ENCODE data around the gene IRAK2.
"Not testable (repeated sequence)": the region's sequence is repeated elsewhere in the genome, so short reads cannot be mapped to it uniquely, and the experiment has no call there.

Gene IRAK2, protein sequence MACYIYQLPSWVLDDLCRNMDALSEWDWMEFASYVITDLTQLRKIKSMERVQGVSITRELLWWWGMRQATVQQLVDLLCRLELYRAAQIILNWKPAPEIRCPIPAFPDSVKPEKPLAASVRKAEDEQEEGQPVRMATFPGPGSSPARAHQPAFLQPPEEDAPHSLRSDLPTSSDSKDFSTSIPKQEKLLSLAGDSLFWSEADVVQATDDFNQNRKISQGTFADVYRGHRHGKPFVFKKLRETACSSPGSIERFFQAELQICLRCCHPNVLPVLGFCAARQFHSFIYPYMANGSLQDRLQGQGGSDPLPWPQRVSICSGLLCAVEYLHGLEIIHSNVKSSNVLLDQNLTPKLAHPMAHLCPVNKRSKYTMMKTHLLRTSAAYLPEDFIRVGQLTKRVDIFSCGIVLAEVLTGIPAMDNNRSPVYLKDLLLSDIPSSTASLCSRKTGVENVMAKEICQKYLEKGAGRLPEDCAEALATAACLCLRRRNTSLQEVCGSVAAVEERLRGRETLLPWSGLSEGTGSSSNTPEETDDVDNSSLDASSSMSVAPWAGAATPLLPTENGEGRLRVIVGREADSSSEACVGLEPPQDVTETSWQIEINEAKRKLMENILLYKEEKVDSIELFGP

GRCh38 chr3:10164546-10165393 is at the start of gene IRAK2:
Gene IRAK2 (plus strand): TSS chr3:10164919. CDS start chr3:10164955, 36 bp downstream.
- DNase-seq (ENCODE audit: low read depth) = peak; percentile 8
- peak within 1 kb of the TSS; percentile 87 for H3K4me3 ChIP-seq (ENCODE audit: low read depth, low read length)

GRCh38 chr3:10115326-10116137 is 49.2 kb upstream of the IRAK2 start, which contains the start of gene BRK1:
Gene BRK1 (plus strand): TSS chr3:10115675. CDS start chr3:10115702, 27 bp downstream.
- peak; percentile 88 for DNase-seq (ENCODE audit: low read depth)
- peak within 1 kb of the TSS; percentile 97 for H3K4me3 ChIP-seq (ENCODE audit: low read depth, low read length)

DNA sequence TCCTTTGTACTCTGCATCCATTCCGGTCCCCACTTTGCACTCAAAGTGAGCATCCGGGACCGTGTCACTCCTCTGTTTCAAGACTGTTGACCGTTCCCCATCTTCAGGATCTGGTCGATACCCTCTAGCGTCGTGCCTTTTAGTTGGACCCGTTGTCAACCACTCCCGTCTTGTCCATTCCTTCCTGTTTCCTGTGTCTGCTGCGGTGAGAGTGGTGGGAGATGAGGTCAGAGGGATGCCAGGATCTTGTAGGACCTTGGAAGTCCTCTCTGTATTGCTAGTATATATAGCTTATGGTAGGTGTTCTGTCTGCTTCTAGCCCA is 48.6 kb upstream of the IRAK2 start:
- DNase-seq (ENCODE audit: low read depth) = no peak
- peak overlapping the region; percentile 97 for H3K4me3 ChIP-seq (ENCODE audit: low read depth, low read length)

- no peak overlapping the region for H3K4me3 ChIP-seq (ENCODE audit: low read depth, low read length)
- no peak for DNase-seq (ENCODE audit: low read depth)
These were observed 47.8 kb upstream of the IRAK2 start for GRCh38 chr3:10116928-10117327.

GRCh38 chr3:10119376-10119775 is 45.3 kb upstream of the IRAK2 start:
- H3K4me3 ChIP-seq (ENCODE audit: low read depth, low read length) = no peak overlapping the region
- DNase-seq (ENCODE audit: low read depth) = no peak

DNA sequence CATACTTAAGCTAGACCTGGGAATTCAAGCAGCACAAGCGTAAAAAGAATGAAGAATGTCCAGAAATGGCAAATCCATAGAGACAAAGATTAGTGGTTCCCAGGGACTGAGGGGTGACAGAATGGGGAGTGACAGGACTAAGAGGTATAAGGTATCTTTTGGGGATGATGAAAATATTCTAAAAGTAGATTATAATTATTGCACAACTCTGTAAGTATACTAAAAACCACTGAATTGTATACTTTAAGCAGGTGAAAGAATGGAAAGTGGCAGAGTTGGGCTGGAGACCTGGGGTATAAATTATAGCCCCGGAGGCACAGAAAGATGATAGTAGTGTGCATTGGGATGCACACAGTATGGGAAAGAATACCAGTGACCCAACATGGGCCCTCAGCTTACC is 43.7 kb upstream of the IRAK2 start:
- DNase-seq (ENCODE audit: low read depth) = no peak
- H3K4me3 ChIP-seq (ENCODE audit: low read depth, low read length) = no peak overlapping the region

- no peak for DNase-seq (ENCODE audit: low read depth)
- H3K4me3 ChIP-seq (ENCODE audit: low read depth, low read length) = no peak overlapping the region
These were observed 42.0 kb upstream of the IRAK2 start for GRCh38 chr3:10122724-10123123.

- H3K4me3 ChIP-seq (ENCODE audit: low read depth, low read length); DNase-seq (ENCODE audit: low read depth): not testable (repeated sequence)
These were observed 28.8 kb upstream of the IRAK2 start for GRCh38 chr3:10135872-10136271.

DNA sequence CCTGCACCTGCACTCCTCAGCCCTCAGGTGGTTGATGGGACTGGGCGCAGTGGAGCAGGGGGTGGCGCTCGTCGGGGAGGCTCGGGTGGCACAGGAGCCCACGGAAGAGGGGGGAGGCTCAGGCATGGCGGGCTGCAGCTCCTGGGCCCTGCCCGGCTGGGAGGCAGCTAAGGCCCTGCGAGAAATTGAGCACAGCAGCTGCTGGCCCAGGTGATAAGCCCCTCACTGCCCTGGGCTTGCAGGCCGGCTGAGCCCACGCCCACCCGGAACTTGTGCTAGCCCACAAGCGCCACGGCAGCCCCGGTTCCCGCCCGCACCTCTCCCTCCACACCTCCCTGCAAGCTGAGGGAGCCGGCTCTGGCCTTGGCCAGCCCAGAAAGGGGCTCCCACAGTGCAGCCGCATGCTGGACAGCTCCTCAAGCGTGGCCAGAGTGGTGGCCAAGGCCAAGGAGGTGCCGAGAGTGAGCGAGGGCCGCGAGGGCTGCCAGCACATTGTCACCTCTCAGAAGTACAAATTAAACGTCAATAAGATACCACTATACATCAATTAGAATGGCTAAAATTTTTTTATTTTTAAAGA is 28.2 kb upstream of the IRAK2 start:
- no peak overlapping the region for H3K4me3 ChIP-seq (ENCODE audit: low read depth, low read length)
- no peak for DNase-seq (ENCODE audit: low read depth)

DNA sequence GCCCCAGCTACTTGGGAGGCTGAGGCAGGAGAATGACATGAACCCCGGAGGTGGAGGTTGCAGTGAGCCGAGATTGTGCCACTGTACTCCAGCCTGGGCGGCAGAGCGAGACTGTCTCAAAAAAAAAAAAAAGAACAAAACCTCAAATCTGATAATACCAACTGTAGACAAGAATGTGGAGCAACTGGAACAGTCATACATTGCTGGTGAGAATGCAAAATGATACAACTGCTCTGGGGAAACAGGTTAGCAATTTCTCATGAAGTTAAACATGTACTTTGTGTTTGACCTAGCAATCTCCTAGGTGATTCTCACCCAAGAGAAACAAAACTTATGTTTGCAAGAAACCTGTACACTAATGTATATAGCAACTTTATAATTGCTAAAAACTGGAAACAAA is 27.5 kb upstream of the IRAK2 start:
- no peak overlapping the region for H3K4me3 ChIP-seq (ENCODE audit: low read depth, low read length)
- DNase-seq (ENCODE audit: low read depth) = no peak

- H3K4me3 ChIP-seq (ENCODE audit: low read depth, low read length) = peak overlapping the region; percentile 74
- no peak for DNase-seq (ENCODE audit: low read depth)
These were observed 23.6 kb upstream of the IRAK2 start for GRCh38 chr3:10140996-10141546.

- peak overlapping the region; percentile 74 for H3K4me3 ChIP-seq (ENCODE audit: low read depth, low read length)
- no peak for DNase-seq (ENCODE audit: low read depth)
These were observed 21.8 kb upstream of the IRAK2 start for GRCh38 chr3:10142707-10143560.

DNA sequence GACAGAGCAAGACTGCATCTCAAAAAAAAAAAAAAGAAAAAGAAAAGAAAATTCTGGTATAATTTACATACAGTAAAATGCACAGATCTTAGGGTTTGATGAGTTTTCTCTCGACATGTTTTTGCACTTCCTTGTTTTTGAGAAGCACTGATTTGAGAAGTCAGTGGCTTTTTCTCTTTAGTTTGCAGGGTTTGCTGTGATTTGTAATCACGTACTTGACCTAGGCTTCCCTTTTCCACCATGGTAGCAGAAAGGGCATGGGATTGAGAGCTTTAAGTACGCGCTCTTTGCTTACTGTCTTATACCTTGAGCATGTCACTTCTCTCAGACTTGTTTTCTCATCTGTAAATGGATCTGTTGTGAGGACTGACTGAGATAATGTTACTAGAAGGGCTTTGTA is 19.0 kb upstream of the IRAK2 start:
- no peak overlapping the region for H3K4me3 ChIP-seq (ENCODE audit: low read depth, low read length)
- no peak for DNase-seq (ENCODE audit: low read depth)

DNA sequence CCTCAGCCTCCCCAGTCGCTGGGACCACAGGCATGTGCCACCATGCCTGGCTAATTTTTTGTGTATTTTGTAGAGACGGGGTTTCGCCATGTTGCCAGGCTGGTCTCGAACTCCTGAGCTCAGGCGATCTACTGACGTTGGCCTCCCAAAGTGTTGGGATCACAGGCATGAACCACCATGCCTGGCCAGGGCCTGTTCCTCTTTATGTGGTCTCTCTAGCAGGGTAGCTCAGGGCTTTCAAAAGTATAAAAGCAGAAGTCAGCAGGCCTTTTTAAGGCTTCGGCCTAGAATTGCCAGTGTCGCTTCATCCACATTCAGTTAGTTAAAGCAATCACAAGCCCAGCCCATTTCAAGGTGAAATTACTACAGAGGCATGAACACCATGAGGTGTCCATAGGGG is 15.5 kb upstream of the IRAK2 start:
- H3K4me3 ChIP-seq (ENCODE audit: low read depth, low read length) = no peak overlapping the region
- DNase-seq (ENCODE audit: low read depth) = no peak

DNA sequence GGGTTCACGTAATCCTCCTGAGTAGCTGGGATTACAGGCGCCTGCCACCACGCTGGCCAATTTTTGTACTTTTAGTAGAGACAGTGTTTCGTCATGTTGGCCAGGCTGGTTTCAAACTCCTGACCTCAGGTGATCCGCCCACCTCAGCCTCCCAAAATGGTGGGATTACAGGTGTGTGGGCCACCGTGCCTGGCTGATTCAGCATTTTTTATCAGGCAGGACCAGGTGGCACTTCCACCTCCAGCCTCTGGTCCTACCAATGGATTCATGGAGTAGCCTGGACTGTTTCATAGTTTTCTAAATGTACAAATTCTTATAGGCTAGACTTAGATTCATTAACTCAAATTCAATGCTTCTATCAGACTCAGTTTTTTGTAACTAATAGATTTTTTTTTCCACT is 13.7 kb upstream of the IRAK2 start:
- no peak overlapping the region for H3K4me3 ChIP-seq (ENCODE audit: low read depth, low read length)

GRCh38 chr3:10154335-10155122 is 10.2 kb upstream of the IRAK2 start:
- no peak overlapping the region for H3K4me3 ChIP-seq (ENCODE audit: low read depth, low read length)
- no peak for DNase-seq (ENCODE audit: low read depth)

More for the DNA sequence above, 13.7 kb upstream of the IRAK2 start:
- DNase-seq (ENCODE audit: low read depth) = no peak

GRCh38 chr3:10155123-10155472 is 9.6 kb upstream of the IRAK2 start:
- no peak overlapping the region for H3K4me3 ChIP-seq (ENCODE audit: low read depth, low read length)
- DNase-seq (ENCODE audit: low read depth) = no peak
